Hematopoietic multipotent progenitor cell treated with erythropoietin and hydrocortisone succinate and interleukin-3 and kit ligand, for 4 days (in vitro differentiated cells): ENCODE data around the gene WBP2NL.
A peak's percentile ranks its signal among the peaks of the same experiment; 100 is the strongest.

Source experiments
- DNase-seq: peaks from one replicate; pipeline ENCODE4 v3.0.0-alpha.2; 2015

Gene WBP2NL

DNA sequence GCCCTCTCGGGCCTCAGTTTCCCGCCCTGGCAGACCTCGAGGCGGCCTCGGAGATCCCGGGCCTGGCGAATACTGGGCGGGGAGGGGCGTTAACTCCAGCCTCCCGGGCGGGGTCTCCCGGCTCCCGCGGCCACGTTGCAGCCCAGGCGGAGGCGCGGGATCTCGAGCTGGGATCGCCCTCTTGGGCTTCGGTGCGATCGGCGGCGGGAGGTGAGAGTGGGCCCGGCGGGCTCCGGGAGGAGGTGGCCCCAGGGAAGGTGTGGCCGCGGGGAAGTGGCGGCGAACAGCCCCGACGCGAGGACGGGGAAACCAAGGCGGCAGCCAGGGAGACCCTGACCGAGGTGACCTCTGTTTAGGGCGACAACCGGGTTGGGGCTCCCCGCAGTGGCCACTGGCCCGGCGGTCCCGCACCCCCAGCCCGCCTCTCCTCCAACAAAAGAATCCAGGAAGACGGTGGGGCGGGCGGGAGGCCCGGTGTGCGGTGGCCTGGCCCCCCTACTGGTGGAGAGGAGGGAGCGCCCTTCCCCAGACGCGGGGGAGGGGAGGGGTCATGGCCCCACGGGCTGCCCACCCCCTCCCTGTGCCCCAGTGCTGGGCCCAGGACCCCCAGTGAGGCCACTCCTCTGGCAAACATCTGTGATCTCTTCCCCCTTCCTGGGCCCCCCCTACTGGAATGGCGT is 75.7 kb downstream of the WBP2NL start, which contains the start of gene PHETA2:
TSS of gene PHETA2 (plus strand) at position 117 of the 680 bp plus-strand sequence. CDS start 3,046 bp downstream, outside the sequence.
- peak; percentile 74 for DNase-seq

DNA sequence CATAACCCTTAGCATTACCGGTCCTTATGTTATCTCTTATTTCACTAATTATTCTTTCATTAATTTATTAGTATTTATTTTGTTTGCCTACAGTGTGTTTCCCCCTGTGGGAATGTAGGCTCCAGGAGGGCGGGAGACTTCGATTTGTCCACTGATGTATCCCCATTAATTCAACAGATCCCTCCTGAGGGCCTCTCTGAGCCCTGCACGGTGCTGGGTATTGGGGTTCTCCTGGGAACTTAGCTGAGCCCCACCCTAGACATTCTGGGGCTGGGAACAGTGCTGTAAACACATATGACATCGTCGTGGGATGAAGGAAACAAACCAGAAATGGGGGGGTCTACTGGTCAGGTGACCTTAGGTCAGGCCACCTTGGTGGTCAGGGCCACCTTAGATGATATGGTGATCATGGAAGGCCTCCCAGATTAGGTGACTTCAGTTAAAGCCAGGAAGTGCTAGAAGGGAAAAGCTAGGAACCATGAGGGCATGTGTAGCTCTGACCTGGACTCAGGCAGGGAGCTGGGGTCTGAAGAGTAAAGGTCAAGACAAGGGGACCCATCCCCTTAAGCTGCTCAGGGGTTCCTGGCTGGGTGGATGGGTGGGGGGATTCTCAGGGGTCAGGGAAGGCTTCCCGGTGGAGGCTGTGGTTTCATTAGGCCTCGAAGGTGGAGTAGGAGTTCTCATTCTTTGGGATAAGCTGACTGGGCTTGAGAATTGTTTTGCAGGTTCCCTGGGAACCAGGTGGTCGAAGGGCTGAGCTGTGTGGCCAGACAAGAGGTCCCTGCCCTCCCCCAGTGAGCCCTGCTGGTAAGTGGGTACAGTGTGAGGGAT is 76.5 kb downstream of the WBP2NL start:
- no peak for DNase-seq

DNA sequence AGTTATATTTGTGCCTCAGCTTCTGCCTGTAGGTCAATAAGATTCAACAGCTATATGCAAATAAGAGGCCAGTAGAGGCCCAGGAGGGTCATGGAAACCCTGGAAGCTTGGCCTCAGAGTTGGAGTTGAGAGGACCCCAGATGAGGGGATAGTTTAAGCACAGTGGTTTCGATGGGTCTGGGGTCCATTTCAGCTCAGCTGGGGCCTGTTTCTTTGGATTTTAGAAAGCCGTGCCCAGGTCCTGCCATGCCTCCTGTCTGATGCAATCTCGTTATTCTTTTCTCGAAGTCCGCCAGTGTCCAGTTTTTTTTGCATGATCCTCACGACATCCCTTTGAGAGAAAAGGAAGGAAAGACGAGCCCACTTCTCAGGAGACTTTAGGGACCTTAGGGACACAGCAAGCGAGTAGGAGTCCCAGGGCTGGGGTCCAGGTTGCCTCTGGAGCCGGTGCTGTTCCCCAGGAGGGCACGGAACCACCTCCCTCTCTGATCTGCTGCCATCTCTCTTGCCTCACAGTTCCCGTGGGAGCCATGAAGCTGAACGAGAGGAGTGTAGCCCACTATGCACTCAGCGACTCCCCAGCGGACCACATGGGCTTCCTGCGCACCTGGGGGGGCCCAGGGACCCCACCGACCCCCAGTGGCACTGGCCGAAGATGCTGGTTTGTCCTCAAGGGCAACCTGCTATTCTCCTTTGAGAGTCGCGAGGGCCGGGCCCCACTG is 78.3 kb downstream of the WBP2NL start:
- no peak for DNase-seq

DNA sequence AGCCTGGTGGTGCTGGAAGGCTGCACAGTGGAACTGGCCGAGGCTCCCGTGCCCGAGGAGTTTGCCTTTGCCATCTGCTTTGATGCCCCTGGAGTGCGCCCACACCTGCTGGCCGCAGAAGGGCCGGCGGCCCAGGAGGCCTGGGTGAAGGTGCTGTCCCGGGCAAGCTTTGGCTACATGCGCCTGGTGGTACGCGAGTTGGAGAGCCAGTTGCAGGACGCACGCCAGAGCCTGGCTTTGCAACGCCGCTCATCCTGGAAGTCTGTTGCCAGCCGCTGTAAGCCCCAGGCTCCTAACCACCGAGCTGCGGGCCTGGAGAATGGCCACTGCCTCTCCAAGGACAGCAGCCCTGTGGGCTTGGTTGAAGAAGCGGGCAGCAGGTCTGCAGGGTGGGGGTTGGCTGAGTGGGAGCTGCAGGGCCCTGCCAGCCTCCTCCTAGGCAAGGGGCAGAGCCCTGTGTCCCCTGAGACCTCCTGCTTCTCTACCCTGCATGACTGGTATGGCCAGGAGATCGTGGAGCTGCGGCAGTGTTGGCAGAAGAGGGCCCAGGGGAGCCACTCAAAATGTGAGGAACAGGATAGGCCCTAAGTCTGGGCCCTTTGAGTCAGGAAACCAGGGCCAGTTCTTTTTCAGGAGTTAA is 79.0 kb downstream of the WBP2NL start:
- no peak for DNase-seq
